Smooth muscle cell of trachea (primary cell): ENCODE data around the gene SEMG1. TPM values are rescaled to one million over a fixed set of nuclear protein-coding genes. Genes with fewer than 3 reads are reported as not detected.

Experiments used
- total RNA-seq: library from RNA; depleted of rRNA; stranded (reverse); fragments of >200 nt; gene quantifications from 2 replicates; pipeline ENCODE4 v1.2.1, GENCODE V29; 2014

The SEMG1 gene
- total RNA-seq = not detected in 2 replicates

GRCh38 chr20:45206725-45207124 is at the start of gene SEMG1:
TSS of gene SEMG1 (plus strand) at chr20:45207033. CDS start at chr20:45207054, 21 bp downstream.

DNA sequence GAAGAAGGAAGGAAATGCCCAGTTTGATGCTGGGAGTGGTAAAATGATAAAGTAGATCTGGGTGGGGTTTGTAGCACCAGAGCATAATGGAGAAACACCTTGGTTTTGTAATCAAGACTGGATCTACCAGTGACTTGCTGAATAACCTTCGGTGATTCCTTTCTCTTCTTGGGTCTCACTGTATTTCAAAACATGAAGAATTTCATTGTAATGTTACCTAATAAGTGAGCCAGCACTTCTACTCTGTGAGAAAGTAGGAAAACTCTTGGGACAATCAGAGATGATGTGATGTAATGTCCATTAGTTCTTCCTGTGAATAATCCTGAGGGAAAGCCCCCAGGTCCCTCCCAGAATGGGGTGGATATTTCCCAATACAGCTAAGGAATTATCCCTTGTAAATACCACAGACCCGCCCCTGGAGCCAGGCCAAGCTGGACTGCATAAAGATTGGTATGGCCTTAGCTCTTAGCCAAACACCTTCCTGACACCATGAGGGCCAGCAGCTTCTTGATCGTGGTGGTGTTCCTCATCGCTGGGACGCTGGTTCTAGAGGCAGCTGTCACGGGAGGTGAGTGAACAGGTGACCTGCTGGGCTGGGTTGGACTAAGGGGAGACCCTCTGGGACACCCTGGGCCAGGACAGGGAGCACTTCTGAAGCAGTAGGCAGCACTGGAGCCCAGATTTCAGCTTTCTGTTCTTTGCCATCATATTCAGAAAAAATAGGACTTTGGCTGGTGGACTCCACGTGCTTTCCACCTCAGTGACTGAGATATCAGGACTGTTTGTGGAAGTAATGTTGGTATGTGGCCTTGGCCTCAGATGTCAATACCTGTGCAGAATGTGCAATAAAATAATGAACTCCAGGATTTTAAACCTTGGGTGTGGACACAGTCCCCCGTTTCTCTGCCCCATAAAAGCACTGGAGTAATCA is 32.1 kb upstream of the SEMG1 start, which contains the start of gene PI3:
PI3 (plus strand) TSS at position 469 of the 931 bp plus-strand sequence; CDS start at position 490, 21 bp downstream.

DNA sequence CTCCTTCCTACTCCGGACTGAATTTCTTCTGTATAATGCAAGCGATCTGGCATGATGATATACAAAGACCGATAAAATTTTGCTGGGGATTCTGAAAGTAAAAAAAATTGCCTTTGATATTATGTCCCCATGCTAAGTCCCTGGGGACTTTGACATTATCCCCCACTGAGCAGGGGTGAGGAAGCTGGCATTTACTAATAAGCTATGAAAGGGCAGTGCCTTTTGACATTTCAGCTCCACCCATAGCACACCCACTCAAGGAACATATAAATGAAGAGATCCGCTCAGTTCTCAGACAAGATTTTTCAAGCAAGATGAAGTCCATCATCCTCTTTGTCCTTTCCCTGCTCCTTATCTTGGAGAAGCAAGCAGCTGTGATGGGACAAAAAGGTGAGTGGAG is 14.2 kb downstream of the SEMG1 start, which contains the start of gene SEMG2:
SEMG2 (plus strand) TSS at position 298 of the 400 bp plus-strand sequence; CDS start at position 315, 17 bp downstream.

GRCh38 chr20:45254383-45255262 is 47.8 kb downstream of the SEMG1 start, which contains the start of gene SLPI:
TSS of gene SLPI (minus strand) at chr20:45254564. CDS start at chr20:45254543, 21 bp downstream.

Other genes with a start within 250 kb of the SEMG1 start
- 24.3 and 29.1 TPM in 2 replicates for gene TOMM34, start 246.6 kb upstream of the SEMG1 start, total RNA-seq
- gene STK4, start 240.5 kb upstream of the SEMG1 start, total RNA-seq = 28.4 and 31.4 TPM in 2 replicates
- gene KCNS1, start 105.9 kb upstream of the SEMG1 start, total RNA-seq = 0.29 and 2.5 TPM in 2 replicates
- not detected in 2 replicates for gene WFDC5, start 91.9 kb upstream of the SEMG1 start, total RNA-seq
- not detected in 2 replicates for gene WFDC12, start 82.6 kb upstream of the SEMG1 start, total RNA-seq
- not detected in 2 replicates for gene PI3, start 32.1 kb upstream of the SEMG1 start, total RNA-seq
- not detected in 2 replicates for gene SEMG2, start 14.3 kb downstream of the SEMG1 start, total RNA-seq
- gene SLPI, start 47.5 kb downstream of the SEMG1 start, total RNA-seq = 0.33 TPM in 1 of 2 replicates, not detected in the other
- gene RBPJL, start 99.8 kb downstream of the SEMG1 start, total RNA-seq = not detected in 2 replicates
- gene MATN4, start 101.3 kb downstream of the SEMG1 start, total RNA-seq = 0.33 TPM in 1 of 2 replicates, not detected in the other
- 113 and 219 TPM in 2 replicates for gene SDC4, start 141.4 kb downstream of the SEMG1 start, total RNA-seq
- gene SYS1, start 156.1 kb downstream of the SEMG1 start, total RNA-seq = 22.5 and 28.9 TPM in 2 replicates
- 0.50 TPM in 1 of 2 replicates, not detected in the other for gene TP53TG5, start 171.3 kb downstream of the SEMG1 start, total RNA-seq
- 2.6 and 3.9 TPM in 2 replicates for gene DBNDD2, start 201.3 kb downstream of the SEMG1 start, total RNA-seq
- gene PIGT, start 209.1 kb downstream of the SEMG1 start, total RNA-seq = 26.5 and 56.1 TPM in 2 replicates